Karpas-422 (cell line): ENCODE measurements around the gene SIGLEC12. TPM values are rescaled to one million over a fixed set of nuclear protein-coding genes. Genes with fewer than 3 reads are reported as not detected.
"Not testable (repeated sequence)": the region's sequence is repeated elsewhere in the genome, so short reads cannot be mapped to it uniquely, and the experiment has no call there.

Experiments used
- DNase-seq: peaks from one replicate; pipeline ENCODE4 v3.0.0-alpha.2; 2015
- H2AFZ ChIP-seq: fragments of 200-600 bp; sonication (generic); 2 replicates; pipeline ENCODE4 v1.6.1; 2014; ENCODE audit warnings: antibody characterized with exemption, low read length, mixed read lengths
- H3K27ac ChIP-seq: fragments of 200-600 bp; sonication (generic); 2 replicates; pipeline ENCODE4 v1.5.1; 2014; ENCODE audit warnings: mild to moderate bottlenecking, low read length, moderate library complexity
- H3K27me3 ChIP-seq: fragments of 200-600 bp; sonication (generic); 2 replicates; pipeline ENCODE4 v1.6.1; 2014; ENCODE audit warnings: low read length, mixed read lengths
- H3K36me3 ChIP-seq: fragments of 200-600 bp; sonication (generic); 2 replicates; pipeline ENCODE4 v1.6.1; 2014; ENCODE audit warnings: low read length, mixed read lengths; ENCODE audit not compliant: insufficient read depth
- H3K4me1 ChIP-seq: fragments of 200-600 bp; sonication (generic); 2 replicates; pipeline ENCODE4 v1.6.1; 2014; ENCODE audit warnings: mild to moderate bottlenecking, low read length, mixed read lengths
- H3K4me2 ChIP-seq: fragments of 200-600 bp; sonication (generic); 2 replicates; pipeline ENCODE4 v1.6.1; 2014; ENCODE audit warnings: low read length, low read depth, mild to moderate bottlenecking; ENCODE audit not compliant: poor library complexity, severe bottlenecking
- H3K4me3 ChIP-seq: fragments of 200-600 bp; sonication (generic); 2 replicates; pipeline ENCODE4 v1.5.1; 2014; ENCODE audit warnings: mild to moderate bottlenecking, antibody characterized with exemption, low read length, mixed read lengths
- H3K79me2 ChIP-seq: fragments of 200-600 bp; sonication (generic); 2 replicates; pipeline ENCODE4 v1.6.1; 2014; ENCODE audit warnings: mild to moderate bottlenecking, low read length, mixed read lengths
- H3K9ac ChIP-seq: fragments of 200-600 bp; sonication (generic); 2 replicates; pipeline ENCODE4 v1.6.0; 2014; ENCODE audit warnings: low read length
- H3K9me2 ChIP-seq: fragments of 200-600 bp; sonication (generic), shearing (Covaris generic); replicated peaks from 2 replicates; pipeline ENCODE4 v1.6.0; 2014; ENCODE audit warnings: mild to moderate bottlenecking, low read length, moderate library complexity; ENCODE audit not compliant: insufficient read depth
- H3K9me3 ChIP-seq: fragments of 300-700, 200-600 bp; sonication (generic); 2 replicates; pipeline ENCODE4 v1.6.1; 2014; ENCODE audit warnings: low read length, mixed read lengths
- H4K20me1 ChIP-seq: fragments of 200-600 bp; sonication (generic); 2 replicates; pipeline ENCODE4 v1.6.1; 2014; ENCODE audit warnings: mild to moderate bottlenecking, antibody characterized with exemption, low read length, low read depth; ENCODE audit not compliant: insufficient read depth
- total RNA-seq: library from RNA; depleted of rRNA; stranded (reverse); fragments of >200 nt; shearing (Covaris generic); gene quantifications from 2 replicates; pipeline ENCODE4 v1.2.3, GENCODE V29; 2014; ENCODE audit warnings: low replicate concordance

SIGLEC12 gene
- total RNA-seq, 1 experiment from 2014 or later = not detected

GRCh38 chr19:51463976-51464581, 37.5 kb downstream of the SIGLEC12 start:
- H3K27me3 ChIP-seq, H3K36me3 ChIP-seq, H3K9me3 ChIP-seq, H3K4me2 ChIP-seq, H3K4me3 ChIP-seq, H3K9ac ChIP-seq, H3K9me2 ChIP-seq, H2AFZ ChIP-seq, H3K27ac ChIP-seq, H4K20me1 ChIP-seq, H3K79me2 ChIP-seq, H3K4me1 ChIP-seq, DNase-seq: not testable (repeated sequence)

GRCh38 chr19:51462681-51463080, 38.9 kb downstream of the SIGLEC12 start:
- Histone ChIP-seq H3K36me3 (no peaks in the 10 kb centered on the region), H3K9ac (no peak overlapping the region), H3K27me3 (no peaks in the 10 kb centered on the region), H3K4me2 (no peak overlapping the region), H3K79me2 (no peaks in the 10 kb centered on the region), H3K4me1 (no peaks in the 10 kb centered on the region), H3K4me3 (no peak overlapping the region), H3K27ac (no peak overlapping the region), H4K20me1 (no peaks in the 10 kb centered on the region), H3K9me2 (no peaks in the 10 kb centered on the region), H2AFZ (no peak overlapping the region), H3K9me3 (no peaks in the 10 kb centered on the region)
- no peak for DNase-seq

- H3K9me3 ChIP-seq = no peaks in the 10 kb centered on the region
- no peak overlapping the region for H3K9ac ChIP-seq
- H3K4me1 ChIP-seq = no peaks in the 10 kb centered on the region
- H3K79me2 ChIP-seq = no peaks in the 10 kb centered on the region
- H3K27ac ChIP-seq = no peak overlapping the region
- H2AFZ ChIP-seq = no peak overlapping the region
- DNase-seq = no peak
- H3K36me3 ChIP-seq = no peaks in the 10 kb centered on the region
- no peaks in the 10 kb centered on the region for H3K27me3 ChIP-seq
- no peaks in the 10 kb centered on the region for H3K9me2 ChIP-seq
- no peaks in the 10 kb centered on the region for H4K20me1 ChIP-seq
- no peak overlapping the region for H3K4me3 ChIP-seq
- no peak overlapping the region for H3K4me2 ChIP-seq
These were observed 39.3 kb downstream of the SIGLEC12 start for GRCh38 chr19:51462276-51462675.

GRCh38 chr19:51461723-51462161, 39.9 kb downstream of the SIGLEC12 start:
- Histone ChIP-seq H4K20me1 (no peaks in the 10 kb centered on the region), H3K36me3 (no peaks in the 10 kb centered on the region), H3K4me1 (no peaks in the 10 kb centered on the region), H3K4me3 (no peak overlapping the region), H3K9me2 (no peaks in the 10 kb centered on the region), H3K9me3 (no peaks in the 10 kb centered on the region), H3K9ac (no peak overlapping the region), H3K79me2 (no peaks in the 10 kb centered on the region), H3K27ac (no peak overlapping the region), H2AFZ (no peak overlapping the region), H3K27me3 (no peaks in the 10 kb centered on the region), H3K4me2 (no peak overlapping the region)
- no peak for DNase-seq

GRCh38 chr19:51460164-51460992, 41.2 kb downstream of the SIGLEC12 start:
- Histone ChIP-seq H3K36me3 (no peaks in the 10 kb centered on the region), H3K4me2 (peak overlapping the region; percentile 14), H4K20me1 (no peaks in the 10 kb centered on the region), H3K9me3 (no peaks in the 10 kb centered on the region), H3K4me3 (0 out of 2 replicates have a peak overlapping the region, but pooled peaks have one; percentile 15), H3K9ac (no peak overlapping the region), H3K27me3 (no peaks in the 10 kb centered on the region), H3K79me2 (no peaks in the 10 kb centered on the region), H2AFZ (peak overlapping the region; percentile 48; the same call in 1 of the 2 replicates), H3K4me1 (no peaks in the 10 kb centered on the region), H3K27ac (no peak overlapping the region), H3K9me2 (no peaks in the 10 kb centered on the region)
- peak; percentile 71 for DNase-seq

- Histone ChIP-seq H3K4me1 (no peaks in the 10 kb centered on the region), H3K4me3 (no peak overlapping the region), H3K4me2 (no peak overlapping the region), H3K79me2 (no peaks in the 10 kb centered on the region), H2AFZ (no peak overlapping the region), H3K27ac (no peak overlapping the region), H3K27me3 (no peaks in the 10 kb centered on the region), H3K9me3 (no peaks in the 10 kb centered on the region), H4K20me1 (no peaks in the 10 kb centered on the region), H3K9me2 (no peaks in the 10 kb centered on the region), H3K9ac (no peak overlapping the region), H3K36me3 (no peaks in the 10 kb centered on the region)
- no peak for DNase-seq
These were observed 42.6 kb downstream of the SIGLEC12 start for GRCh38 chr19:51458899-51459505.

GRCh38 chr19:51458051-51458645, 43.5 kb downstream of the SIGLEC12 start, which contains the start of gene SIGLEC8:
TSS of gene SIGLEC8 (minus strand) at chr19:51458454. CDS start at chr19:51458387, 67 bp downstream.
- H3K9me2 ChIP-seq = no peaks in the 10 kb centered on the region
- H3K4me2 ChIP-seq = no peak within 1 kb of the TSS
- no peak within 1 kb of the TSS for H3K27ac ChIP-seq
- no peak within 1 kb of the TSS for H3K9ac ChIP-seq
- no peaks in the 10 kb centered on the region for H3K4me1 ChIP-seq
- no peak within 1 kb of the TSS for H3K4me3 ChIP-seq
- H3K27me3 ChIP-seq = no peaks in the 10 kb centered on the region
- no peaks in the 10 kb centered on the region for H3K9me3 ChIP-seq
- DNase-seq = no peak
- H3K36me3 ChIP-seq = no peaks in the 10 kb centered on the region
- no peak within 1 kb of the TSS for H2AFZ ChIP-seq
- no peaks in the 10 kb centered on the region for H4K20me1 ChIP-seq
- H3K79me2 ChIP-seq = no peaks in the 10 kb centered on the region
